IPS DF 4.7 (cell line): ENCODE data around the gene MUSTN1.

Source experiments
- DNase-seq: peaks from one replicate; pipeline ENCODE4 v3.0.0-alpha.2; 2013; ENCODE audit warnings: low spot score; ENCODE audit errors: extremely low read depth

Gene MUSTN1

DNA sequence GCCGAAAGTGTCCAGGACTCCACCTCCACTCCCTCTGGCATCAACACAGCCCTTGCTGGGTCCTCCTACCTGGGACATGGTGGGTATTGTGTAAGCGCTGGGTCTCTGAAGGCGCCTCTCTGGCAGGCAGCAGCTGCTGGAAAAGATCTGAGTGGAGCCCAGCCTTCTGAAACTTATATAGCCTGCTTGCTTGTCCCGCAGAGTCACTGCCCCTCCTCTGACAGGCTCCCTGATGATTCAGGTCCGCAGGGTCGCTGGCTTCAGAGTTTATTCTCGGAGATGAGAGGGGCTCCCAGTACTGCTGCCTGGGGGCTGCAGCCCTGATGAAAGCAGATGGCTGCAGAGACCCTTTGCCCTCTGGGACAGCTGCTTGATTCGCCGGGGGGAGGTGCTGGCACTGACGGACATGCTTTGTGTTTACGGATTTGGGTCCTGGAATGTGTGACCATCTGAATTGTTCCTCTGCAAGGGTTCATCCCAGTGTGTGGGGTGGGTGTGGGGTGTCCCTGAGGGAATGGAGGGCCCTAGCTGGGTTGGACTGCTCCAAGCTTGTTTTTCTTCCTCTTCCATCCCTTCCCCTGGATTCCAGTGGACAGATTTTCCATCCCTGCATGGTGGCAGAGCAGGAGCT lies at the start of gene MUSTN1:
Gene MUSTN1, minus strand, starts transcription at position 149 of the 631 bp plus-strand sequence. Its CDS starts 71 bp downstream, at position 78.
- DNase-seq, result no peak

DNA sequence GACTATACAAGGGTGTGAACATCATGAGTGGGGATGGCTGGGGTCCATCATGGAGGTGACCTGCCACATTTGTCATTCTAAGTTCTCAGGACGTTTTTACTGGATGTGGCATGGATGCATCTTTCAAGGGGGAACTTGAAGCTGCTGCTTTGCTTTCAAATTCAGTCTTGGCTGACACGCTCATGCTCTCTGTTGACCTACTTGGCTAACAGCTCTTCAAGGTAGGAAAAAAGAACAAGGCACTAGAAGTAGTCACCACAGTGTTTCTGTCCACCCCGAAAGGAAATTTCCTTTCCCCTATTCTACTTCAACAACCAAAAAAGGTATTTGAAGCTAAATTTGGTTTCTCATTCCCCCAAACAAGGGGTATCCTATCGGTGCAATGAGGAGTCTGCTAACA lies 47.6 kb upstream of the MUSTN1 start:
- DNase-seq, result no peak

- DNase-seq, result no peak
Observed at GRCh38 chr3:52881871-52882270, 47.1 kb upstream of the MUSTN1 start.

GRCh38 chr3:52880474-52880873 lies 45.7 kb upstream of the MUSTN1 start:
- no peak for DNase-seq

- no peak for DNase-seq
Observed at GRCh38 chr3:52880047-52880446, 45.2 kb upstream of the MUSTN1 start.

- no peak for DNase-seq
Observed at GRCh38 chr3:52879581-52879980, 44.8 kb upstream of the MUSTN1 start.

- DNase-seq, result no peak
Observed at GRCh38 chr3:52879090-52879489, 44.3 kb upstream of the MUSTN1 start.

DNA sequence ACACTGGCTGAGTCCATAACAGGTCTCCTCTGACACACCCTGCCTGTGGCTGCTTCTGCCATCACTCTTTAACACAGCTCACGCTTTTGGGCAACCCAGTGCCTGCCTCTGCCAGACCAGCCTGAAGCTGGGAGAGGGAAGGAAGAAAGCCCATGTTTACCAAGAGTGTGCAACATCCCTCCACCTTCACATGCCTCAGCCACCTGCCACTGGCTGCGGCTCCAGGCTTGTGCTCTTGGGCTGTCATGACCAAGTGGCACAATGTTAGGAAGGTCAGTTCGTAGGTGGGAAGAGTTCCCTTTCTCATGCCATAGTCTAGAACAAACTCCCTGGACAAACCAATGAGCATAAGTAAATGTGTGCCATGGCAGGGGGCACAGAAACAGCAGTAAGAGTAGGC lies 42.3 kb upstream of the MUSTN1 start:
- no peak for DNase-seq

DNA sequence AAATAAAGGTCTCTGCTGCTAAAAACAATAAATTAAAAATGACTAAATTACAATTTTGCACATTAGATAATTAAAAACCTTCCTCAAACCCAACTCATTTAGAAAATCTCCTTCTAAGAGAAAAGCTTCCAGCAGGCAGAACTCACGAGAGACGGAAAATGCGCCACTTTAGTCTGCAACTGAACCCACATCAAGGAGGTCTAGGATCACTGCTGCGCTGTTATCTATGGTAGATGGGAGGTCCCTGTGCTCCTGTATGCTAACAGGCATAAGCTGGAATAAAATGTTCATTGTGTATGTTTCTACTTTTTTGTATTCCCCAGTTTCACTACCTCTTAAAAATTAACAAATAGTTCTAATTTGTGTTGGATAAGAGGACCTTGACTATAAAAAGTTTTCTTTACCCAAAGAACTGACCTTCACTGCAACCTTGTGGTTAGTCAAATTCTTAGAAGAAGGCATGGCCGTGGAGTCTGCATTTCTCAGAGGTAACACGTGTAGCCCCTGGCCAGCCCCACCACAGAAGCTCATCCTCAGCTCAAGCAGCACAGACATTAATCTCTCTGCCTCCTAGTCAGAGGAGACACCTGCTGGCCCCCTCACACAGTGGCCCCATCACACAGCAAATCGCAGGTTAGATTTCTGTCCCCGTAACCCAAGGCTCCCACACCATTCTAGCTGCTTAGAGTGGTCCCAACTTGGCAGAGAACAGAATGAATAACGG lies 40.2 kb upstream of the MUSTN1 start:
- no peak for DNase-seq

DNA sequence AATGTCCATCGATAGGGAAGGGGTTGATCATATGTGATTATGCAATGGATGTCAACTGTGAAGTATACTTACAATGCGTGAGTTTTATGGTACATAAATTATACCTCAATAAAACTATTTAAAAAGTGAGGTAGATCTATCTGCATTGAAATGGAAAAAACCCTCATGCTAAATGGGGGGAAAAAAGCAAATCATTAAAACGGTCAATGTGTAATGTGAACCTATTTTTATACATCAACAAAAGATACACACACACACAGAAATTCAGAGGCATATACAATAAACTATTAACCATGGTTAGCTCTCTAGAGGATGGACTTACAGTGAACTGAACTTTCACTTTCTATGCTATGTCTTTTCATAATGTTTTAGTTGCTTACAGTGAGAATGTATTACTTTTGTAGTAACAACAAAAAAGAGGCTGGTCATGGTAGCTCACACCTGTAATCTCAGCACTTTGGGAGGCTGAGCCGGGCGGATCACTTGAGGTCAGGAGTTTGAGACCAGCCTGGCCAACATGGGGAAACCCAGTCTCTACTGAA lies 39.4 kb upstream of the MUSTN1 start:
- no peak for DNase-seq

- DNase-seq, result no peak
Observed at GRCh38 chr3:52873433-52874159, 38.8 kb upstream of the MUSTN1 start.

- no peak for DNase-seq
Observed at GRCh38 chr3:52872245-52872644, 37.4 kb upstream of the MUSTN1 start.

- no peak for DNase-seq
Observed at GRCh38 chr3:52871761-52872160, 36.9 kb upstream of the MUSTN1 start.

DNA sequence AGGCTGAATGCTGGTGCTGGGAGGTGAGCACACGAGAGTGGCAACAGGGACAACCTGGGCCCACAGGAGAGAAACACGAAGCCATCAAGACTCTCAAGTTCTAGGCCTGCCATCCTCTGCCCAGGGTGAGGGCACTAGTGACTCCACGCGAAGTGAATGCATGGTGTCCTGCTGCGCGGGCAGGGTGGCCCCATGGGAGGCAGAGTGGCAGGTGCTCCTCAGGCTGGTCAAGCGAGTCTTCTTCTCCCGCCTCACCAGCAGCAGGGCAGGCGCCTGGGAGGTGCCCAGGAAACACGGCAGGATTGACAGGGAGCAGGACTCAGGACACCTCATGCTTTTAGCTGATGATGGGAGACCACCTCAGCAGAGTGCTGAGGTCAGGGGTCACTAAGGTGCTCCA lies 35.7 kb upstream of the MUSTN1 start:
- DNase-seq, result no peak

DNA sequence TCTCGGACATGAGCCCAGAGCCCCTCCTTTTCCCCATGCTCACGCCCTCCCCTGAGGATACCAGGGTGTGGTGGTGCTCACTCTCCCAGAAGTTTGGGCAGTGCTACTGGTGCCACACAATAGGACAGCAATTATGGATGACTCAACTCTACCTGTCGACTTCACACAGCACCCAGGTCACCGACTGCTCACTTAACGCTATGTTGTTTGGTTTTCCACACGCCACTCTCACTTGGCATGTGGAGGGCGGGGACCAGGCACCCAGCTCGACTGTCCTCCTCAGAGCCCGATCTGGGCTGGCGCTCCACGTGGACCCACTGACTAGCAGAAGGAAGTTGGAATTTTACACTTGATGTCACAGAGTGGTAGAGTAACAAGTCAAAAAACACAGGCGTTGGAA lies 31.6 kb upstream of the MUSTN1 start:
- no peak for DNase-seq

DNA sequence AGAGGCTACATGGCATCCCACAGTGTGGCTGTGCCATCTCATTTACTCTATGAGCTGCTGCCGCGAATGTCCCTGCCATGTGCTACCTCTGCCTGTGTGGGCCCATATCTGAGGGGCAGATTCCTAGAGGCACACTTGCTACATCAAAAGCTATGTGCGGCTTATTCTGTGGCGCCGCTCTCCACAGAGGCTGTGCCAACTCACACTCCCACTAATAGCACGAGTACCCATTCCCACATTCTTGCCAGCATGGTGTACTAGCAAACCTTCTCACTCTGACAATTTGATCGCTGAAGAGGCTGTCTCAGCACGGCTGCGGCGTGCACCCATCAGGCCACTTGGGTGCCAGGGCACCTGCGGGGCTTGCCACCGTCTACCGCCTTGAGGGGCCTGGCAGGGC lies 31.2 kb upstream of the MUSTN1 start:
- DNase-seq, result no peak

DNA sequence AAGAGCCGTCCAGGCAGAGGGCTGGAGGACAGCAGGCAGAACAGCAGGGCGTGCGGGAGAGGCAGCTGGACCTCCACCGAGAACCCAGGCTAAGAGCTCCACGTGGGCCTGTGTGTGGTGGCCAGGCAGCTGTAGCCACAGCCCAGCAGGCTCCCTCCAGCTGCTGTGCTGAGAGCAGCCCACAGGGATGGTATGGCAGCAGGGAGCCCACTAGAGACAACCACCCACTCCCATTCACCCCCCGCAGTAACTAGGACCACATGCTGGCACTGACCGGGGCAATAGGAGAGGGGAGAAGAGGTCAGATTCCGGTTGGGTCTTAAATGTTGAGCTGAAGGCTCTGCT lies 25.6 kb upstream of the MUSTN1 start:
- DNase-seq, result no peak

- DNase-seq, result no peak
Observed at GRCh38 chr3:52859686-52860423, 25.0 kb upstream of the MUSTN1 start.

DNA sequence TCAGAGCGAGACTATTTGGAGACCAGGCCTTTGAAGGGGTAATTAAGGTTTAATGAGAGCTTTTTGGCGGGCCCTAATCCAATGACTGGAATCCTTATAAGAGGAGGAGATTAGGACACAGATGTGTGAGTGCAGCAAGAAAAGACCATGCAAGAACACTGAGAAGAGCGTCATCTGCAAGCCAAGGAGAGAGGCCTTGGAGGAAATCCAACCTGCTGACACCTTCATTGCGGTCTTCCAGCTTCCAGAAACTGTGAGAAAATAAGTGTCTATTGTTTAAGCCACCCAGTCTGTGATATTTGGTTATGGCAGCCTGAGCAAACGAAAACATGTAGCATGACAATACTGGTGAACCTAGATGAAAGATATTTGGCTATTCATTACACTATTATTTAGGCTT lies 23.0 kb upstream of the MUSTN1 start:
- DNase-seq, result no peak

GRCh38 chr3:52857133-52857532 lies 22.3 kb upstream of the MUSTN1 start:
- DNase-seq, result no peak

DNA sequence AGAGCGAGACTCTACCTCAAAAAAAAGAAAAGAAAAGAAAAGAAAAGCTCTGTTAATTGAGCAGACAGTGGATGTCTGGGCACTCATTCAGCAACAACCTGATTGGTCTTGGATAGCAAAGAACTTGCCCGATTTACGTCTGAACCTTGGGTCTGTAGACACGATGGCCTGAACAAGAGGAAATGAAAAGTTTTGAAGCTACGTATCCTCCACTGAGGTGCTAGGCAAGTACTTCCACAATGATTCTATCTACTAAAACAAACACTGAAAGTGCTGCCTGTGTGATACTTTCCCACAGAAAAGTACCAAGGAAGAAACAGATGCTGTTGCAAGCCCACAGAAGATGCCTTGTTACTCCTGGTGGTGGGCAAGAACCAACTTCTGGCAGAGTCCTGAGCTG lies 21.8 kb upstream of the MUSTN1 start:
- no peak for DNase-seq

DNA sequence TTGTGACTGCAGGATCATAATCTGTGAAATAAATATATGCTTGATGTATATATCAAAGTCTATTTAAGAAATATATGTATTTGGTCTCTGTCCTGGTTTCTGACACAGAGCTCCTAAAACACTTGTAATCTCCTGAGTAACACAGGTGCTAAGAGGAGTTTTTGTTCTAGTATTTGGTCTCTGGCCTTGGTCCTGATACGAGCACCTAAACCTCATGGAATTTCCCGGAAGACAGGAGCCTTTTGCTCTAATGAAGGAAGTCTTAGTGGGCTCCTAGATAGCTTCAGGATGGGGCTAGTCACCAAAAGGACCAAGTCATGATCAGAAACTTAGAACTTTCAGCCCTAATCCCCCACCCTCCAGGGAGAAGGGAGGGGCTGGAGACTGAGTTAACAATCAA lies 19.2 kb upstream of the MUSTN1 start:
- DNase-seq, result no peak
